ENCODE data around the gene SRCAP.

GRCh38 chr16:30762991-30763725 is 64.2 kb downstream of the SRCAP start:
- no peak for TF ChIP-seq CTCF (IDR thresholded peaks at IDR 0.05; ENCODE audit: low read length)
- no peak for TF ChIP-seq EZH2 (optimal IDR thresholded peaks at IDR 0.05; ENCODE audit: low read depth, low read length)
- no peak for TF ChIP-seq EZH2phosphoT487 (IDR thresholded peaks at IDR 0.05; ENCODE audit: low read length)

All from MM.1S (cell line).